Renal cortex interstitium (tissue), 3 donors: ENCODE measurements around the gene APBA1. TPM values are rescaled to one million over a fixed set of nuclear protein-coding genes. Genes with fewer than 3 reads are reported as not detected.

Experiments
- polyA plus RNA-seq, 3 donors: library from polyadenylated mRNA; unstranded; fragments of 120-200 nt; gene quantifications; one replicate each; pipeline ENCODE4 v1.2.1, GENCODE V29; 2013; ENCODE audit not compliant: insufficient read length in 3 of 3

The APBA1 gene
- polyA plus RNA-seq, 3 donors, result 13.3 to 18.1 (median 16.2) TPM

Other genes with a start within 250 kb of the APBA1 start
- 10 to 100 TPM; 51.4 to 63.1 (median 62.6) TPM for gene PTAR1, start 87.6 kb upstream of the APBA1 start, polyA plus RNA-seq
- 1 to 10 TPM; 1.3 to 1.9 (median 1.5) TPM for gene CFAP95, start 148.4 kb upstream of the APBA1 start, polyA plus RNA-seq